ENCODE results near the gene ROR2.

Gene ROR2

GRCh38 chr9:91824151-91824550, 125.9 kb downstream of the ROR2 start:
- Mint-ChIP-seq H3K36me3 (no peaks in the 10 kb centered on the region), H3K27me3 (peaks cover 9% of the 10 kb centered on the region), H3K9me3 (no peaks in the 10 kb centered on the region), H3K27ac (no peak overlapping the region), H3K4me3 (no peak overlapping the region), H3K4me1 (no peaks in the 10 kb centered on the region)
- ATAC-seq: no peak

GRCh38 chr9:91820949-91821880, 128.8 kb downstream of the ROR2 start:
- H3K4me1 Mint-ChIP-seq: no peaks in the 10 kb centered on the region
- ATAC-seq: no peak
- H3K27me3 Mint-ChIP-seq: peaks cover 11% of the 10 kb centered on the region
- no peak overlapping the region for H3K27ac Mint-ChIP-seq
- H3K4me3 Mint-ChIP-seq: no peak overlapping the region
- no peaks in the 10 kb centered on the region for H3K36me3 Mint-ChIP-seq
- H3K9me3 Mint-ChIP-seq: no peaks in the 10 kb centered on the region

GRCh38 chr9:91820126-91820750, 129.8 kb downstream of the ROR2 start:
- H3K9me3 Mint-ChIP-seq: no peaks in the 10 kb centered on the region
- H3K4me1 Mint-ChIP-seq: no peaks in the 10 kb centered on the region
- H3K27ac Mint-ChIP-seq: no peak overlapping the region
- ATAC-seq: no peak
- H3K36me3 Mint-ChIP-seq: no peaks in the 10 kb centered on the region
- H3K27me3 Mint-ChIP-seq: peaks cover 16% of the 10 kb centered on the region
- no peak overlapping the region for H3K4me3 Mint-ChIP-seq

GRCh38 chr9:91818647-91819403, 131.2 kb downstream of the ROR2 start:
- ATAC-seq: no peak
- H3K27ac Mint-ChIP-seq: no peak overlapping the region
- H3K27me3 Mint-ChIP-seq: peaks cover 16% of the 10 kb centered on the region
- no peaks in the 10 kb centered on the region for H3K4me1 Mint-ChIP-seq
- H3K36me3 Mint-ChIP-seq: no peaks in the 10 kb centered on the region
- no peak overlapping the region for H3K4me3 Mint-ChIP-seq
- no peaks in the 10 kb centered on the region for H3K9me3 Mint-ChIP-seq

GRCh38 chr9:91818225-91818585, 131.8 kb downstream of the ROR2 start:
- H3K27ac Mint-ChIP-seq: no peak overlapping the region
- no peaks in the 10 kb centered on the region for H3K36me3 Mint-ChIP-seq
- H3K4me1 Mint-ChIP-seq: no peaks in the 10 kb centered on the region
- no peak overlapping the region for H3K4me3 Mint-ChIP-seq
- peaks cover 16% of the 10 kb centered on the region for H3K27me3 Mint-ChIP-seq
- no peak for ATAC-seq
- no peaks in the 10 kb centered on the region for H3K9me3 Mint-ChIP-seq

GRCh38 chr9:91817493-91818224, 132.4 kb downstream of the ROR2 start:
- H3K4me3 Mint-ChIP-seq: no peak overlapping the region
- no peaks in the 10 kb centered on the region for H3K9me3 Mint-ChIP-seq
- no peaks in the 10 kb centered on the region for H3K4me1 Mint-ChIP-seq
- H3K27me3 Mint-ChIP-seq: peaks cover 16% of the 10 kb centered on the region
- ATAC-seq: no peak
- H3K27ac Mint-ChIP-seq: no peak overlapping the region
- no peaks in the 10 kb centered on the region for H3K36me3 Mint-ChIP-seq

- H3K4me1 Mint-ChIP-seq: no peaks in the 10 kb centered on the region
- no peak overlapping the region for H3K27ac Mint-ChIP-seq
- H3K9me3 Mint-ChIP-seq: no peaks in the 10 kb centered on the region
- no peak for ATAC-seq
- H3K27me3 Mint-ChIP-seq: peaks cover 16% of the 10 kb centered on the region
- H3K4me3 Mint-ChIP-seq: no peak overlapping the region
- H3K36me3 Mint-ChIP-seq: no peaks in the 10 kb centered on the region
Observed at GRCh38 chr9:91817106-91817492, 132.9 kb downstream of the ROR2 start.

GRCh38 chr9:91816356-91816755, 133.7 kb downstream of the ROR2 start:
- Mint-ChIP-seq H3K27me3 (peaks cover 10% of the 10 kb centered on the region), H3K4me1 (no peaks in the 10 kb centered on the region), H3K36me3 (no peaks in the 10 kb centered on the region), H3K27ac (no peak overlapping the region), H3K4me3 (no peak overlapping the region), H3K9me3 (no peaks in the 10 kb centered on the region)
- no peak for ATAC-seq

- Mint-ChIP-seq H3K36me3 (no peaks in the 10 kb centered on the region), H3K4me3 (no peak overlapping the region), H3K4me1 (no peaks in the 10 kb centered on the region), H3K9me3 (no peaks in the 10 kb centered on the region), H3K27me3 (peaks cover 7% of the 10 kb centered on the region), H3K27ac (no peak overlapping the region)
- no peak for ATAC-seq
Observed at GRCh38 chr9:91815896-91816295, 134.1 kb downstream of the ROR2 start.

- H3K36me3 Mint-ChIP-seq: no peaks in the 10 kb centered on the region
- no peak for ATAC-seq
- no peaks in the 10 kb centered on the region for H3K4me1 Mint-ChIP-seq
- no peak overlapping the region for H3K27ac Mint-ChIP-seq
- H3K9me3 Mint-ChIP-seq: no peaks in the 10 kb centered on the region
- no peak overlapping the region for H3K4me3 Mint-ChIP-seq
- peaks cover 7% of the 10 kb centered on the region for H3K27me3 Mint-ChIP-seq
Observed at GRCh38 chr9:91814753-91815152, 135.3 kb downstream of the ROR2 start.

- no peak overlapping the region for H3K4me3 Mint-ChIP-seq
- H3K9me3 Mint-ChIP-seq: no peaks in the 10 kb centered on the region
- no peak overlapping the region for H3K27ac Mint-ChIP-seq
- no peak for ATAC-seq
- no peaks in the 10 kb centered on the region for H3K4me1 Mint-ChIP-seq
- H3K27me3 Mint-ChIP-seq: peaks cover 7% of the 10 kb centered on the region
- H3K36me3 Mint-ChIP-seq: no peaks in the 10 kb centered on the region
Observed at GRCh38 chr9:91814201-91814600, 135.8 kb downstream of the ROR2 start.

GRCh38 chr9:91813176-91813795, 136.7 kb downstream of the ROR2 start:
- Mint-ChIP-seq H3K4me1 (no peaks in the 10 kb centered on the region), H3K27ac (no peak overlapping the region), H3K9me3 (no peaks in the 10 kb centered on the region), H3K27me3 (peaks cover 7% of the 10 kb centered on the region), H3K36me3 (no peaks in the 10 kb centered on the region), H3K4me3 (no peak overlapping the region)
- ATAC-seq: no peak

GRCh38 chr9:91812191-91812590, 137.8 kb downstream of the ROR2 start:
- no peak for ATAC-seq
- H3K9me3 Mint-ChIP-seq: no peaks in the 10 kb centered on the region

GRCh38 chr9:91811024-91811909, 138.8 kb downstream of the ROR2 start:
- H3K9me3 Mint-ChIP-seq: no peaks in the 10 kb centered on the region
- no peaks in the 10 kb centered on the region for H3K36me3 Mint-ChIP-seq
- ATAC-seq: no peak
- H3K27me3 Mint-ChIP-seq: peaks cover 5% of the 10 kb centered on the region
- no peak overlapping the region for H3K27ac Mint-ChIP-seq
- no peaks in the 10 kb centered on the region for H3K4me1 Mint-ChIP-seq
- H3K4me3 Mint-ChIP-seq: no peak overlapping the region

More at GRCh38 chr9:91812191-91812590, 137.8 kb downstream of the ROR2 start:
- Mint-ChIP-seq H3K27me3 (peaks cover 7% of the 10 kb centered on the region), H3K4me1 (no peaks in the 10 kb centered on the region), H3K27ac (no peak overlapping the region), H3K4me3 (no peak overlapping the region), H3K36me3 (no peaks in the 10 kb centered on the region)

Measured in stimulated activated memory B cell treated with anti-CD40 and anti-IgM and Interleukin-4, amounts not matched to agents 10 μg/mL and 1 μg/mL and 100 μg/mL, for 72 hours (primary cell).